HepG2 (cell line): ENCODE data around the gene PRKRIP1.
"Not testable (repeated sequence)": the region's sequence is repeated elsewhere in the genome, so short reads cannot be mapped to it uniquely, and the experiment has no call there.

ENCODE experiments used
- CTCF ChIP-seq: sonication (generic); formaldehyde crosslinking; IDR thresholded peaks from 2 replicates; pipeline ENCODE4 v1.5.0; 2020; ENCODE audit warnings: mild to moderate bottlenecking, missing genetic modification reagents, moderate library complexity
- EZH2 ChIP-seq: conservative IDR thresholded peaks from 2 replicates; pipeline ENCODE4 v1.6.1; 2012; ENCODE audit warnings: mild to moderate bottlenecking, low read depth, low read length, moderate library complexity
- FOXA3 ChIP-seq: IDR thresholded peaks from 2 replicates; pipeline ENCODE4 v1.6.1; 2016; ENCODE audit warnings: missing genetic modification reagents, missing compliant biosample characterization
- PRDM4 ChIP-seq: sonication (generic); formaldehyde crosslinking; IDR thresholded peaks from 2 replicates; pipeline ENCODE4 v1.9.0; 2021; ENCODE audit warnings: missing genetic modification reagents, borderline replicate concordance
- RFX5 ChIP-seq: IDR thresholded peaks from 2 replicates; pipeline ENCODE4 v1.6.1; 2011; ENCODE audit warnings: low read depth, low read length, improper control_type of control experiment
- ZFX ChIP-seq: sonication (generic); formaldehyde crosslinking; IDR thresholded peaks from 2 replicates; pipeline ENCODE4 v1.4.0; 2020; ENCODE audit warnings: mild to moderate bottlenecking, low read depth, missing genetic modification reagents, moderate library complexity
- ZIK1 ChIP-seq: sonication (generic); formaldehyde crosslinking; IDR thresholded peaks from 2 replicates; pipeline ENCODE4 v1.5.0; 2020; ENCODE audit warnings: mild to moderate bottlenecking, low read depth, missing genetic modification reagents, borderline replicate concordance
- ZNF224 ChIP-seq: sonication (generic); formaldehyde crosslinking; IDR thresholded peaks from 2 replicates; pipeline ENCODE4 v1.5.0; 2020; ENCODE audit warnings: mild to moderate bottlenecking, missing genetic modification reagents
- ZNF431 ChIP-seq: sonication (generic); formaldehyde crosslinking; IDR thresholded peaks from 2 replicates; pipeline ENCODE4 v1.9.0; 2022; ENCODE audit warnings: missing genetic modification reagents, low read depth, mild to moderate bottlenecking, borderline replicate concordance
- ZNF597 ChIP-seq: sonication (generic); formaldehyde crosslinking; IDR thresholded peaks from 2 replicates; pipeline ENCODE4 v1.5.0; 2020; ENCODE audit warnings: missing genetic modification reagents
- ZNF766 ChIP-seq: sonication (generic); formaldehyde crosslinking; IDR thresholded peaks from 2 replicates; pipeline ENCODE4 v1.5.0; 2020; ENCODE audit warnings: missing genetic modification reagents, borderline replicate concordance
- ZSCAN12 ChIP-seq: sonication (generic); formaldehyde crosslinking; IDR thresholded peaks from 2 replicates; pipeline ENCODE4 v1.9.0; 2021; ENCODE audit warnings: mild to moderate bottlenecking, missing genetic modification reagents
- ZZZ3 ChIP-seq: sonication (generic); formaldehyde crosslinking; IDR thresholded peaks from 2 replicates; pipeline ENCODE4 v1.4.0; 2020; ENCODE audit warnings: missing genetic modification reagents, mild to moderate bottlenecking, borderline replicate concordance

- TF ChIP-seq ZNF224 (CRISPR knock-in tag); CTCF (CRISPR knock-in tag); FOXA3 (CRISPR knock-in tag); ZZZ3 (CRISPR knock-in tag); ZNF597; RFX5; ZNF431 (CRISPR knock-in tag); ZSCAN12 (CRISPR knock-in tag); EZH2; PRDM4; ZIK1 (CRISPR knock-in tag); ZFX (CRISPR knock-in tag); ZNF766: not testable (repeated sequence)
Observed at GRCh38 chr7:102474116-102474515, 78.0 kb downstream of the PRKRIP1 start.
